Peyer's patch (tissue), 4 donors: ENCODE data around the gene CYP1B1.

Experiments
- POLR2A ChIP-seq, 2 donors: fragments of 450-650 bp; IDR thresholded peaks; one replicate each; pipeline ENCODE4 v1.5.1; 2017; ENCODE audit warnings: antibody characterized with exemption in 2 of 2, mild to moderate bottlenecking in 2 of 2, moderate library complexity in 2 of 2
- TF ChIP-seq, protein P1 (sequence below), 6 experiments: fragments of 450-650 bp in 4 of 6; fragments of 200-600 bp in 2 of 6; sonication (generic) in 1 of 6; IDR thresholded peaks; one replicate each; pipeline ENCODE4 v1.5.1; 2017 to 2019; ENCODE audit warnings: antibody characterized with exemption in 6 of 6, mild to moderate bottlenecking in 3 of 6, moderate library complexity in 1 of 6

- TF ChIP-seq, protein P1, sequence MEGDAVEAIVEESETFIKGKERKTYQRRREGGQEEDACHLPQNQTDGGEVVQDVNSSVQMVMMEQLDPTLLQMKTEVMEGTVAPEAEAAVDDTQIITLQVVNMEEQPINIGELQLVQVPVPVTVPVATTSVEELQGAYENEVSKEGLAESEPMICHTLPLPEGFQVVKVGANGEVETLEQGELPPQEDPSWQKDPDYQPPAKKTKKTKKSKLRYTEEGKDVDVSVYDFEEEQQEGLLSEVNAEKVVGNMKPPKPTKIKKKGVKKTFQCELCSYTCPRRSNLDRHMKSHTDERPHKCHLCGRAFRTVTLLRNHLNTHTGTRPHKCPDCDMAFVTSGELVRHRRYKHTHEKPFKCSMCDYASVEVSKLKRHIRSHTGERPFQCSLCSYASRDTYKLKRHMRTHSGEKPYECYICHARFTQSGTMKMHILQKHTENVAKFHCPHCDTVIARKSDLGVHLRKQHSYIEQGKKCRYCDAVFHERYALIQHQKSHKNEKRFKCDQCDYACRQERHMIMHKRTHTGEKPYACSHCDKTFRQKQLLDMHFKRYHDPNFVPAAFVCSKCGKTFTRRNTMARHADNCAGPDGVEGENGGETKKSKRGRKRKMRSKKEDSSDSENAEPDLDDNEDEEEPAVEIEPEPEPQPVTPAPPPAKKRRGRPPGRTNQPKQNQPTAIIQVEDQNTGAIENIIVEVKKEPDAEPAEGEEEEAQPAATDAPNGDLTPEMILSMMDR (IDR thresholded peaks at IDR 0.05), result no peak
- no peak for TF ChIP-seq POLR2A (IDR thresholded peaks at IDR 0.05)
These were observed 28.6 kb upstream of the CYP1B1 start for GRCh38 chr2:38104598-38104997.
